Neural cell (in vitro differentiated cells): ENCODE results near the gene RAB34. TPM values are rescaled to one million over a fixed set of nuclear protein-coding genes. Genes with fewer than 3 reads are reported as not detected.

Source experiments
- H2AFZ ChIP-seq: fragments of 200-600, 300-800 bp; sonication (generic), shearing (Covaris generic); 2 replicates; pipeline ENCODE4 v1.6.0; 2014; ENCODE audit warnings: low read depth, mild to moderate bottlenecking, antibody characterized with exemption, low read length, moderate library complexity
- H3F3A ChIP-seq: fragments of 200-600 bp; shearing (Covaris generic); 2 replicates; pipeline ENCODE4 v1.6.1; 2016; ENCODE audit warnings: mild to moderate bottlenecking, moderate library complexity, mixed read lengths, antibody characterized with exemption, low read length; ENCODE audit not compliant: insufficient read depth, poor library complexity, severe bottlenecking
- H3K27ac ChIP-seq: fragments of 200-600, 300-800 bp; sonication (generic), shearing (Covaris generic); 2 replicates; pipeline ENCODE4 v1.5.1; 2014; ENCODE audit warnings: mild to moderate bottlenecking, low read length, moderate library complexity
- H3K27me3 ChIP-seq: fragments of 300-800, 200-600 bp; sonication (generic), shearing (Covaris generic); 2 replicates; pipeline ENCODE4 v1.6.0; 2014; ENCODE audit warnings: mild to moderate bottlenecking, low read depth, low read length, moderate library complexity; ENCODE audit not compliant: insufficient read depth
- H3K36me3 ChIP-seq: fragments of 300-800, 200-600 bp; sonication (generic), shearing (Covaris generic); 2 replicates; pipeline ENCODE4 v1.5.1; 2014; ENCODE audit warnings: mild to moderate bottlenecking, antibody characterized with exemption, low read length, moderate library complexity; ENCODE audit not compliant: insufficient read depth
- H3K4me2 ChIP-seq: fragments of 300-800, 200-600 bp; sonication (generic), shearing (Covaris generic); 2 replicates; pipeline ENCODE4 v1.6.0; 2014; ENCODE audit warnings: mild to moderate bottlenecking, low read length
- H3K4me3 ChIP-seq: fragments of 300-800, 200-600 bp; sonication (generic), shearing (Covaris generic); 2 replicates; pipeline ENCODE4 v1.5.1; 2014; ENCODE audit warnings: mild to moderate bottlenecking, low read length, moderate library complexity
- H3K79me2 ChIP-seq: fragments of 200-600 bp; shearing (Covaris generic); replicated peaks from 2 replicates; pipeline ENCODE4 v1.6.0; 2014; ENCODE audit warnings: mild to moderate bottlenecking, low read length, moderate library complexity; ENCODE audit not compliant: insufficient read depth
- H3K9ac ChIP-seq: fragments of 300-800, 200-600 bp; sonication (generic), shearing (Covaris generic); 2 replicates; pipeline ENCODE4 v1.6.1; 2016; ENCODE audit warnings: mild to moderate bottlenecking, low read length, mixed read lengths
- H3K9me2 ChIP-seq: fragments of 200-600 bp; shearing (Covaris generic); 2 replicates; pipeline ENCODE4 v1.6.1; 2016; ENCODE audit warnings: mild to moderate bottlenecking, low read length, mixed read lengths; ENCODE audit not compliant: insufficient read depth
- H3K9me3 ChIP-seq: fragments of 200-600, 300-800 bp; sonication (generic), shearing (Covaris generic); 2 replicates; pipeline ENCODE4 v1.6.1; 2016; ENCODE audit warnings: mild to moderate bottlenecking, mixed run types, low read length, moderate library complexity, mixed read lengths
- H4K20me1 ChIP-seq: fragments of 200-600 bp; shearing (Covaris generic); 2 replicates; pipeline ENCODE4 v1.6.1; 2016; ENCODE audit warnings: mild to moderate bottlenecking, mixed run types; ENCODE audit not compliant: insufficient read depth
- CTCF ChIP-seq: fragments of 450-650 bp; IDR thresholded peaks from 2 replicates; pipeline ENCODE4 v1.5.1; 2014; ENCODE audit warnings: antibody characterized with exemption, mild to moderate bottlenecking, moderate library complexity; ENCODE audit not compliant: poor library complexity, severe bottlenecking
- EP300 ChIP-seq: fragments of 450-650 bp; conservative IDR thresholded peaks from 2 replicates; pipeline ENCODE4 v1.6.1; 2014; ENCODE audit warnings: antibody characterized with exemption, mild to moderate bottlenecking, moderate library complexity; ENCODE audit not compliant: poor library complexity, severe bottlenecking
- EZH2 ChIP-seq: fragments of 200-600, 300-800 bp; shearing (Covaris generic), sonication (generic); IDR thresholded peaks from 2 replicates; pipeline ENCODE4 v1.6.1; 2014; ENCODE audit warnings: antibody characterized with exemption, low read length, borderline replicate concordance, mild to moderate bottlenecking; ENCODE audit not compliant: insufficient read depth, poor library complexity, severe bottlenecking
- MXI1 ChIP-seq: fragments of 450-650 bp; conservative IDR thresholded peaks from 2 replicates; pipeline ENCODE4 v1.6.1; 2014; ENCODE audit warnings: antibody characterized with exemption, mild to moderate bottlenecking; ENCODE audit not compliant: poor library complexity, severe bottlenecking
- POLR2AphosphoS5 ChIP-seq: IDR thresholded peaks from 2 replicates; pipeline ENCODE4 v1.6.1; 2012
- RAD21 ChIP-seq: fragments of 450-650 bp; conservative IDR thresholded peaks from 2 replicates; pipeline ENCODE4 v1.6.1; 2014; ENCODE audit warnings: antibody characterized with exemption, mild to moderate bottlenecking, moderate library complexity
- REST ChIP-seq: IDR thresholded peaks from 2 replicates; pipeline ENCODE4 v1.6.1; 2012; ENCODE audit warnings: borderline replicate concordance
- SMC3 ChIP-seq: fragments of 450-650 bp; conservative IDR thresholded peaks from 2 replicates; pipeline ENCODE4 v1.6.1; 2014; ENCODE audit warnings: antibody characterized with exemption, mild to moderate bottlenecking, moderate library complexity; ENCODE audit not compliant: poor library complexity
- TAF1 ChIP-seq: IDR thresholded peaks from 2 replicates; pipeline ENCODE4 v1.6.1; 2012; ENCODE audit warnings: low read depth
- polyA minus RNA-seq: library from RNA; depleted of rRNA, polyadenylated mRNA; stranded (reverse); fragments of >200 nt; gene quantifications from 2 replicates; pipeline ENCODE4 v1.2.3, GENCODE V29; 2014
- polyA plus RNA-seq: library from polyadenylated mRNA; depleted of rRNA; stranded (reverse); fragments of >200 nt; gene quantifications from 2 replicates; pipeline ENCODE4 v1.2.3, GENCODE V29; 2014

RAB34 gene
- polyA plus RNA-seq (3.4 and 9.3 TPM in 2 replicates), polyA minus RNA-seq (1.7 and 2.4 TPM in 2 replicates)

GRCh38 chr17:28717578-28718332, at the start of gene RAB34:
Gene RAB34, minus strand, starts transcription at chr17:28717868. Its CDS starts 602 bp downstream, at chr17:28717266.
- TF ChIP-seq SMC3 (no peak), EZH2 (peak; percentile 18)
- Histone ChIP-seq H2AFZ (no peak within 1 kb of the TSS), H3K9ac (no peak within 1 kb of the TSS)

GRCh38 chr17:28765038-28765437, 47.4 kb upstream of the RAB34 start:
- Histone ChIP-seq H3K9me2 (no peaks in the 10 kb centered on the region), H3K27me3 (no peaks in the 10 kb centered on the region), H3K4me2 (no peak overlapping the region), H2AFZ (no peak overlapping the region), H4K20me1 (no peaks in the 10 kb centered on the region), H3K79me2 (no peaks in the 10 kb centered on the region), H3K4me3 (no peak overlapping the region), H3K9ac (no peak overlapping the region), H3K36me3 (no peaks in the 10 kb centered on the region), H3K9me3 (no peaks in the 10 kb centered on the region), H3F3A (no peaks in the 10 kb centered on the region), H3K27ac (no peak overlapping the region)
- no peak for TF ChIP-seq POLR2AphosphoS5
- TF ChIP-seq TAF1 = no peak
- no peak for TF ChIP-seq SMC3
- TF ChIP-seq RAD21 = no peak
- TF ChIP-seq MXI1 = no peak
- TF ChIP-seq REST = no peak
- no peak for TF ChIP-seq CTCF
- TF ChIP-seq EP300 = no peak
- no peak for TF ChIP-seq EZH2

More at GRCh38 chr17:28717578-28718332, at the start of gene RAB34:
- Histone ChIP-seq H3K9me3 (no peaks in the 10 kb centered on the region), H3K36me3 (no peaks in the 10 kb centered on the region), H3K4me2 (no peak within 1 kb of the TSS), H3K27ac (no peak within 1 kb of the TSS), H3K27me3 (peaks cover 28% of the 10 kb centered on the region), H3K4me3 (no peak within 1 kb of the TSS), H3K9me2 (no peaks in the 10 kb centered on the region), H3K79me2 (peaks cover 17% of the 10 kb centered on the region), H4K20me1 (no peaks in the 10 kb centered on the region), H3F3A (no peaks in the 10 kb centered on the region)
